Prostate gland (tissue), 2 donors: Measurements from ENCODE around the gene MICU1.

ENCODE experiments used
- POLR2A ChIP-seq: fragments of 450-650 bp; IDR thresholded peaks from one replicate; pipeline ENCODE4 v1.6.1; 2016; ENCODE audit warnings: antibody characterized with exemption, mild to moderate bottlenecking
- TF ChIP-seq, protein P1 (sequence below), 4 experiments: fragments of 200-600 bp in 2 of 4; fragments of 450-650 bp in 2 of 4; sonication (generic) in 2 of 4; IDR thresholded peaks; 1 replicate in 3 of 4; 2 replicates in 1 of 4; pipeline ENCODE4 v1.5.1; 2016 to 2019; ENCODE audit warnings: antibody characterized with exemption in 4 of 4, mild to moderate bottlenecking in 2 of 4, moderate library complexity in 2 of 4

DNA sequence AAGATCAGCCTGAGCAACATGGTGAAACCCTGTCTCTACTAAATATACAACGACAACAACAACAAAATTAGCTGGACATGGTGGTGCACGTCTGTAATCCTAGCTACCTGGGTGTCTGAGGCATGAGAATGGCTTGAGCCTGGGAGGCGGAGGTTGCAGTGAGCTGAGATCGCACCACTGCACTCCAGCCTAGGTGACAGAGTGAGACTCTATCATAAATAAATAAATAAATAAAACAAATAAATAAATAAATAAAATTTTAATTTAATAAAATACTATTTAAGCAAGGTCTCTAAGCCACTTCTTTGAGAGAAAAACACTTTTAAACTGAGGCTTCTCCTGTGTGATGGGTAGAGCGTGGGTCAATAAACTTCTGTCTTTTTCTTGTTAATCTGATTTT is 38.3 kb downstream of the MICU1 start:
- TF ChIP-seq, protein P1, sequence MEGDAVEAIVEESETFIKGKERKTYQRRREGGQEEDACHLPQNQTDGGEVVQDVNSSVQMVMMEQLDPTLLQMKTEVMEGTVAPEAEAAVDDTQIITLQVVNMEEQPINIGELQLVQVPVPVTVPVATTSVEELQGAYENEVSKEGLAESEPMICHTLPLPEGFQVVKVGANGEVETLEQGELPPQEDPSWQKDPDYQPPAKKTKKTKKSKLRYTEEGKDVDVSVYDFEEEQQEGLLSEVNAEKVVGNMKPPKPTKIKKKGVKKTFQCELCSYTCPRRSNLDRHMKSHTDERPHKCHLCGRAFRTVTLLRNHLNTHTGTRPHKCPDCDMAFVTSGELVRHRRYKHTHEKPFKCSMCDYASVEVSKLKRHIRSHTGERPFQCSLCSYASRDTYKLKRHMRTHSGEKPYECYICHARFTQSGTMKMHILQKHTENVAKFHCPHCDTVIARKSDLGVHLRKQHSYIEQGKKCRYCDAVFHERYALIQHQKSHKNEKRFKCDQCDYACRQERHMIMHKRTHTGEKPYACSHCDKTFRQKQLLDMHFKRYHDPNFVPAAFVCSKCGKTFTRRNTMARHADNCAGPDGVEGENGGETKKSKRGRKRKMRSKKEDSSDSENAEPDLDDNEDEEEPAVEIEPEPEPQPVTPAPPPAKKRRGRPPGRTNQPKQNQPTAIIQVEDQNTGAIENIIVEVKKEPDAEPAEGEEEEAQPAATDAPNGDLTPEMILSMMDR (IDR thresholded peaks at IDR 0.05), result no peak
- no peak for TF ChIP-seq POLR2A
